Heart left ventricle (tissue), 16 donors: Measurements from ENCODE around the gene DEFB131A. TPM values are rescaled to one million over a fixed set of nuclear protein-coding genes. Genes with fewer than 3 reads are reported as not detected.
"Not testable (repeated sequence)": the region's sequence is repeated elsewhere in the genome, so short reads cannot be mapped to it uniquely, and the experiment has no call there.

Source experiments
- ATAC-seq, 4 donors: fragments of 200-7000 bp; cut with Tn5 transposase; one replicate each; pipeline ENCODE4 v1.9.1; 2020 to 2022; ENCODE audit warnings: moderate library complexity in 4 of 4, mild to moderate bottlenecking in 3 of 4, moderate number of reproducible peaks in 1 of 4
- DNase-seq, 5 donors: peaks; one replicate each; pipeline ENCODE4 v3.0.0-alpha.2; 2020
- H3K27ac ChIP-seq, 12 donors: fragments of 200-600 bp; sonication (generic) in 4 of 12; one replicate each; pipeline versions ENCODE4 v1.5.0 to v1.8.0; 2016 to 2022; ENCODE audit warnings: mild to moderate bottlenecking in 2 of 12
- H3K27me3 ChIP-seq, 9 donors: fragments of 200-600 bp; sonication (generic) in 2 of 9; one replicate each; pipeline versions ENCODE4 v1.5.1 to v1.8.0; 2016 to 2022; ENCODE audit warnings: mild to moderate bottlenecking in 3 of 9
- H3K36me3 ChIP-seq, 9 donors: fragments of 200-600 bp; sonication (generic) in 2 of 9; one replicate each; pipeline versions ENCODE4 v1.5.0 to v1.8.0; 2018 to 2022; ENCODE audit warnings: mild to moderate bottlenecking in 2 of 9
- H3K4me1 ChIP-seq, 12 donors: fragments of 200-600 bp; sonication (generic) in 4 of 12; one replicate each; pipeline versions ENCODE4 v1.5.0 to v1.8.0; 2016 to 2022; ENCODE audit warnings: mild to moderate bottlenecking in 3 of 12
- H3K4me3 ChIP-seq, 12 donors: fragments of 200-600 bp; sonication (generic) in 4 of 12; one replicate each; pipeline versions ENCODE4 v1.5.0 to v1.8.0; 2017 to 2022; ENCODE audit warnings: mild to moderate bottlenecking in 9 of 12, moderate library complexity in 4 of 12
- H3K9me3 ChIP-seq, 12 donors: fragments of 200-600 bp; sonication (generic) in 4 of 12; one replicate each; pipeline versions ENCODE4 v1.5.0 to v1.8.0; 2016 to 2022; ENCODE audit warnings: mild to moderate bottlenecking in 1 of 12
- WGBS, 4 donors: extraction: QIAGEN DNeasy Blood & Tissue Kit in 2 of 4; methylation state at CpG; one replicate each; pipeline versions ENCODE4 v1.1.5 to v1.1.7; 2013 to 2018; 5-methylcytosine and 5-hydroxymethylcytosine counted together
- intact Hi-C, 10 donors: fragments of 100-400 bp; cut with DNase I; formaldehyde crosslinking; loops; one replicate each; pipeline versions ENCODE4 v1.11.1 to v1.14.2; 2022
- polyA plus RNA-seq, 2 donors: library from polyadenylated mRNA; stranded (reverse); fragments of 200-250 nt; gene quantifications; one replicate each; pipeline ENCODE4 v1.2.3, GENCODE V29; 2013
- total RNA-seq, 9 donors: library from RNA; depleted of rRNA in 2 of 9; stranded (reverse); fragments of >200 nt in 2 of 9; fragmentation: NEBNext Ultra II Directional in 3 of 9; extraction: Animal tissue kit (Norgen Biotek cat#: 25700) in 3 of 9; gene quantifications; one replicate each; pipeline versions ENCODE4 v1.1.0 to v1.2.4, GENCODE V29; 2016 to 2023
- TF ChIP-seq, protein P1 (sequence below), 12 donors: fragments of 200-600 bp; sonication (generic) in 4 of 12; IDR thresholded peaks; one replicate each; pipeline versions ENCODE4 v1.5.0 to v1.8.0; 2018 to 2022; ENCODE audit warnings: antibody characterized with exemption in 12 of 12, mild to moderate bottlenecking in 5 of 12
- donor health status: ischemic (EF 13 %, LVEDD 7.1; RV severe dilation, severe dysfunction).
- donor health status: healthy with polysubstance abuse.
- donor health status: DM: no; HTN: yes; CAD: no.
- donor health status: DM: no; HTN: no; CAD: no.
- donor health status: ischemic (EF 25% LVEDD 6.9; RV normal size, moderate dysfunction).
- donor health status: ischemic (EF 25% LVEDD 5.7; RV mildly dilated, moderate dysfunction).
- donor health status: healthy.
- donor health status: DM: yes; HTN: yes; CAD: no.
- donor health status: ischemic (EF 35%, LVEDD 5.7; RV mildly dilated, moderate dysfunction).
- donor health status: nonischemic (EF 11% LVEDD 7.7; RV severe dilation, severe dysfunction).
- donor health status: DM: yes; HTN: yes; CAD: no.
- donor health status: PGD.
- donor health status: ischemic (EF 29% LVEDD 5.4; RV normal size, mild dysfunction).
- donor health status: nonischemic (EF 23%, LVEDD 6.1; RV moderate dilation, normal function).

DEFB131A gene
- total and polyA plus RNA-seq, 11 donors = not detected

DNA sequence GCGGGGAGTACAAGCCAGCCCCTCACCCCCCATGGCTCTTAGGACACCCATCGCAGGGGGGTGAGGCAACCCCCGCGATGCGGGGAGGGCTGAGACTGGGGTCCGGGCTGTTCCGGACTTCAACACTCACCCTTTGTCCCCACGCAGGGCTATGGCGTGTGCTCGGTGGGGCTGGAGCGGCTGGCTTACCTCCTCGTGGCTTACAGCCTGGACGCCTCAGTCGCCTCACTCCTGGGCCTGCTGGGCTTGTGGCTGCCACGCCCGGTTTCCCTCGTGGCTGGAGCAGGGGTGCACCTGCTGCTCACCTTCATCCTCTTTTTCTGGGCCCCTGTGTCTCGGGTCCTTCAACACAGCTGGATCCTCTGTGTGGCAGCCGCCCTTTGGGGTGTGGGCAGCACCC lies 49.4 kb downstream of the DEFB131A start:
- intact Hi-C loops = loop anchor here in 1 of 10 donors (10.0 kb wide), 1 partner anchor 49 kb away; the partner anchor contains the start of gene DEFB131A

DNA sequence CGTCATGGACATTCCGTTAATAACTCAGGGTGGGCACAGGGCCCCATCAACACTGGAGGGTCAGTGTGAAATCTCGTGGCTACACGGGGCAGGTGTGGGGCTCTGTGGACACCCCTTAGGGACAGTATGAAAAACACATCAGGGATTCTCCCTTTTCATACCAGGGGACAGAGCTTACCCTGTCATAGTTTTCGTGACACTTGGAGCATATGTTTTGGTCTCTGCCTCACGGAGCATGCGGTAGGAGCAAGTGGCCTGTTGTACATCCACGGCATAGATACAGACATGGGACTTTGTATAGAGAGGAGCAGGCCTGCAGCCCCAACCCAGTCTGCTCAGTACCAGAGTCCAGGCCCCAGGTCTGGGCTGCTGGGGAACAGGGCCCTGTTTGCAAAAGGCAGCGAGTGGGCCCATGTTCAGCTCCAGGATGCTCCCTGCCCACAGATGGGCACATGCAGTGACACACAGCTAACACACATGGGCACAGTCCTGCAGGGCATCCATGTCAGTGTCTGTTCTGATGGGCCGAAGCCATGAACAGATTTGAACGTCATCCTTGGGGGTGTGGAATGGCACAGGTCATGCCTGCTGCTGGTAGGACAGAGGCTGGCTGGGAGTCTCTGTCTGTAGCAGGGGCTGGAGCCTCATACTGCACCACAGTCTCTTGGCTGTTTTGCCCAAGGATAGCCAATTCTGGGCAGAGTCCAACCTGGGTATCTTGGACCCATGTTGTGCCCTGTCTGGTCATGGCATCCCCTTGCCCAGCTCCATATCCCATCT lies 50.2 kb downstream of the DEFB131A start:
- H3K27me3 ChIP-seq = peaks cover 0 to 41% (median 13%) of the 10 kb centered on the region in 9 donors
- not testable (repeated sequence) for H3K4me1 ChIP-seq, DNase-seq, ATAC-seq, H3K36me3 ChIP-seq, H3K27ac ChIP-seq, H3K4me3 ChIP-seq, H3K9me3 ChIP-seq
- WGBS, 4 donors = 73 to 79% (median 76%) methylated on average over 9 to 11 of the region's 11 CpGs
- intact Hi-C loops = loop anchor here in 1 of 10 donors (10.0 kb wide), 1 partner anchor 50 kb away; the partner anchor contains the start of gene DEFB131A

More for the DNA sequence above, 49.4 kb downstream of the DEFB131A start:
- not testable (repeated sequence) for H3K4me1 ChIP-seq, DNase-seq, H3K27ac ChIP-seq, H3K4me3 ChIP-seq, H3K9me3 ChIP-seq, H3K36me3 ChIP-seq, ATAC-seq
- 78 to 85% (median 81%) methylated on average over 9 to 19 of the region's 19 CpGs for WGBS, 4 donors
- peaks cover 0 to 34% (median 12%) of the 10 kb centered on the region in 9 donors for H3K27me3 ChIP-seq

DNA sequence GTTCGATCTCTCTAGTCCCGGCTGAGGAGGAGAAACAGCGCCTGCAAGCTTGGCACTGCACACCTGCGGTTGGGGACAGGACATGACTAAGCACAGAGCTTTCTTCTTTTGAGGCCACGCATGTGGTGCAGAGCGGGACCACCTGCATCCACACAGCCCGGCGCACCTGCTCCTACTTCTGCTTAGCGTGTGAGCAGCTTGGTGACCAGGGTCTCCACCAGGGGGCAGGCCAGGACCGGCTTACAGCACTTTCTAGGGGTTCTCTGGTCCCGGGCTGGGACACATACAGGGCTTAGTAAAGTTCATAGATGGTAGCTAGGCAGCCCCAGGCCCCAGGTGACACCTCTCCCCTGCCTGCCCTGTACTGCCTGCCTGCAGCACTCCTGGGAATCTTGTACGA lies 51.2 kb downstream of the DEFB131A start:
- intact Hi-C loops = loop anchor here in 1 of 10 donors (10.0 kb wide), 1 partner anchor 51 kb away; the partner anchor contains the start of gene DEFB131A
- 11 to 16% (median 13%) methylated on average over 9 to 11 of the region's 12 CpGs for WGBS, 4 donors
- H3K9me3 ChIP-seq, H3K4me3 ChIP-seq, ATAC-seq, H3K27ac ChIP-seq, H3K36me3 ChIP-seq, H3K4me1 ChIP-seq: not testable (repeated sequence)
- peaks cover 0 to 41% (median 13%) of the 10 kb centered on the region in 9 donors for H3K27me3 ChIP-seq
- TF ChIP-seq, protein P1, sequence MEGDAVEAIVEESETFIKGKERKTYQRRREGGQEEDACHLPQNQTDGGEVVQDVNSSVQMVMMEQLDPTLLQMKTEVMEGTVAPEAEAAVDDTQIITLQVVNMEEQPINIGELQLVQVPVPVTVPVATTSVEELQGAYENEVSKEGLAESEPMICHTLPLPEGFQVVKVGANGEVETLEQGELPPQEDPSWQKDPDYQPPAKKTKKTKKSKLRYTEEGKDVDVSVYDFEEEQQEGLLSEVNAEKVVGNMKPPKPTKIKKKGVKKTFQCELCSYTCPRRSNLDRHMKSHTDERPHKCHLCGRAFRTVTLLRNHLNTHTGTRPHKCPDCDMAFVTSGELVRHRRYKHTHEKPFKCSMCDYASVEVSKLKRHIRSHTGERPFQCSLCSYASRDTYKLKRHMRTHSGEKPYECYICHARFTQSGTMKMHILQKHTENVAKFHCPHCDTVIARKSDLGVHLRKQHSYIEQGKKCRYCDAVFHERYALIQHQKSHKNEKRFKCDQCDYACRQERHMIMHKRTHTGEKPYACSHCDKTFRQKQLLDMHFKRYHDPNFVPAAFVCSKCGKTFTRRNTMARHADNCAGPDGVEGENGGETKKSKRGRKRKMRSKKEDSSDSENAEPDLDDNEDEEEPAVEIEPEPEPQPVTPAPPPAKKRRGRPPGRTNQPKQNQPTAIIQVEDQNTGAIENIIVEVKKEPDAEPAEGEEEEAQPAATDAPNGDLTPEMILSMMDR (IDR thresholded peaks at IDR 0.05) = peak in 9 of 12 donors; percentile 13 to 42 (median 31)
- peak in 4 of 5 donors; percentile 28 to 58 (median 36) for DNase-seq

DNA sequence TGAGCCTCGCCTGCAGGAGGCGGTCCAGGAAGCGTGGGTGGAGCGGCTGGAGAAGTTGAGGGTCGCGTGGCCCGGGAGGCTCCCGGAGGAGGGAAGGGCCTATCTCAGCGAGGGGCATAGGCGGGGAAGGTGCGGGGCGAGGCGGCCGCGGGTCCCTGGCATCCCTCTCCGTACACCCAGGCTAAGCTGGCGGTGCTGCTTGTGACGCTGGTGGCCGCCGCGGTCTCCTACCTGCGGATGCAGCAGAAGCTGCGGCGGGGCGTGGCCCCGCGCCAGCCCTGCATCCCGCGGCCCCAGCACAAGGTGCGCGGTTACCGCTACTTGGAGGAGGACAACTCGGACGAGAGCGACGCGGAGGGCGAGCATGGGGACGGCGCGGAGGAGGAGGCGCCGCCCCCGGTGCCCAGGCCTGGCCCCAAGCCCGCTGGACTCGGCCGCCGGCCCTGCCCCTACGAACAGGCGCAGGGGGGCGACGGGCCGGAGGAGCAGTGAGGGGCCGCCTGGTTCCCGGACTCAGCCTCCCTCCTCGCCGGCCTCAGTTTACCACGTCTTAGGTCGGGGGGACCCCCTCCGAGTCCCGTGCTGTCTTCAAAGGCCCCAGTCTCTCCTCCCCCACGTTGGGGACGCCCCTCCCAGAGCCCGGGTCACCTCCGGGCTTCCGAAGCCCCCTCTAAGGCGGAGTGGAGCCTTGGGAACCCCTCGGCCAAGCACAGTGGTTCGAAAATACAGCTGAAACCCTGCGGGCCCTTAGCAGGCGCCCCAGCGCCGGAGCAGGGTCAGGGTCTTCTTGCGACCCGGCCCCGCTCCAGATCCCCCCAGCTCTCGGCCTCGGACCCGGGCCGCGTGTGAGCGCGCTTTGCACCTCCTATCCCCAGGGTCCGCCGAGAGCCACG lies 53.6 kb downstream of the DEFB131A start:
- not testable (repeated sequence) for DNase-seq
- H3K27me3 ChIP-seq = peaks cover 0 to 29% (median 13%) of the 10 kb centered on the region in 9 donors

DNA sequence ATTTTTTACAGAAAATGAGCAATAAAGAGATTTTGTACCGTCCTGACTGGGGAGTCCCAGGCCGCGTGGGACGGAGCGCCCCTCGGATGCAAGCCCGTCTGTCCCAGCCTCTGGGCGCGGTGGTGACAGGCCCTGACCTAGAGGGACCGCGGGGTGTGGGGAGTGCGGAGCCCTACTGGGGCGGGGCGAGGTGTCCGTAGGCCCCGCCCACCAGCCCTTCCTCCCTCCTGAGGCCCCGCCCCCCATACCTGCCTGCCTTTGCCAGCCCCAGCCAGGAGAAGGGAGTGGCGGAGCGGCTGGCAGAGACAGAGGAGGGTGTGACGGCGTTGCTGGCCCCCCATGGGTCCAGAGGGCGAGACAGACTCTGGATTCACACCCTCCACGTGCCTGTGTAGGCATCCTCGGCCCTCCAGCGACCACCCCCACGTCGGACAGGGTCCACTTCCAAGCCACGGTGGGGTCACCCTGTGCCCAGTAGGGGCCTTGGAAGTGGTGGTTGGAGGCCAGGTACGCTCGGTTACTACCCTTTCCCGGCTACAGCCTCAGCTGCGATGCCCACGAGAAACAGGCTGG lies 54.3 kb downstream of the DEFB131A start:
- 22 to 32% (median 23%) methylated on average over 13 to 32 of the region's 33 CpGs for WGBS, 4 donors
- not testable (repeated sequence) for H3K4me3 ChIP-seq, H3K9me3 ChIP-seq, H3K27ac ChIP-seq, ATAC-seq, H3K4me1 ChIP-seq, H3K36me3 ChIP-seq, DNase-seq
- intact Hi-C loops = loop anchor here in 1 of 10 donors (10.0 kb wide), 1 partner anchor 54 kb away; the partner anchor contains the start of gene DEFB131A
- peaks cover 0 to 29% (median 13%) of the 10 kb centered on the region in 9 donors for H3K27me3 ChIP-seq

More for the DNA sequence above, 53.6 kb downstream of the DEFB131A start:
- not testable (repeated sequence) for ATAC-seq, H3K9me3 ChIP-seq, H3K4me3 ChIP-seq, H3K4me1 ChIP-seq, H3K27ac ChIP-seq, H3K36me3 ChIP-seq
- 1 to 4% (median 2%) methylated on average over 22 to 84 of the region's 86 CpGs for WGBS, 4 donors
- intact Hi-C loops = loop anchor here in 1 of 10 donors (10.0 kb wide), 1 partner anchor 53 kb away; the partner anchor contains the start of gene DEFB131A

DNA sequence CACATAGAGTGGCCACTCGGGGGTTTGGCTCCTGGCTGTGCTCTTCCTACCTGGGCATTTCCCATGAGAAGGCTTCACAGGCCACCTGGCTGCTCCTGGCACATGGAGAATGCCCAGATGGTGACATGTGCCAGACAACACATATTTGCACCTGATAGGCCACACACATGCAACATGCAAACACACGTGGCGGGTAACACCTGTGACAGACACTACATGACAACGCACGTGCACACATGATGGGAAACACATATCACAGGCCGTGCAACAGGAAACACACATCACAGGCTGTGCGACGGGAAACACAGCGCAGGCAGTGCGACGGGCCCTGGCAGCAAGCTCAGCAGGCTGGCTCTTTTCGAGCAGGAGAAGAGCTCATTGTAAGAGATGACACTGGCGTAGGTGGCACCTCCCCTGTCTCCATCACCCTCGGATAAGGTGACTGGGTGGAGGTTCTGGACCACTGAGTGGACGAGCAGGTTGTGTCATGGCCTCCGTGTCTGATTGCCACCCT lies 55.8 kb downstream of the DEFB131A start:
- not testable (repeated sequence) for H3K9me3 ChIP-seq, ATAC-seq, H3K27ac ChIP-seq, H3K36me3 ChIP-seq, H3K4me1 ChIP-seq, H3K4me3 ChIP-seq, DNase-seq
- WGBS, 4 donors = 88 to 89% (median 88%) methylated on average over 16 of the region's 16 CpGs
- H3K27me3 ChIP-seq = peaks cover 0 to 29% (median 13%) of the 10 kb centered on the region in 9 donors
- intact Hi-C loops = loop anchor here in 1 of 10 donors (10.0 kb wide), 1 partner anchor 55 kb away; the partner anchor contains the start of gene DEFB131A
